T-cell (primary cell): ENCODE measurements around the gene PROX1. TPM values are rescaled to one million over a fixed set of nuclear protein-coding genes. Genes with fewer than 3 reads are reported as not detected.

Experiments used
- ATAC-seq, 4 experiments: fragments of 200-7000 bp in 3 of 4; fragments of 150-1000 bp in 1 of 4; cut with Tn5 transposase; replicated peaks in 1 of 4; 1 replicate in 3 of 4; 2 replicates in 1 of 4; pipeline ENCODE4 v1.10.0; 2021; ENCODE audit warnings: moderate library complexity in 3 of 4, mild to moderate bottlenecking in 2 of 4, moderate number of reproducible peaks in 1 of 4
- CTCF ChIA-PET, 2 donors: fragments of 300-600 bp; sonication (Branson Sonifier 250); formaldehyde crosslinking; loops; one replicate each; lab custom pipeline; 2022; ENCODE audit warnings: antibody characterized with exemption in 2 of 2; lab: Charles Lee
- POLR2A ChIA-PET, 2 donors: fragments of 300-600 bp; sonication (Branson Sonifier 250); formaldehyde crosslinking; loops; one replicate each; lab custom pipeline; 2022; ENCODE audit warnings: antibody characterized with exemption in 2 of 2; lab: Charles Lee
- DNase-seq, 35 experiments: peaks; one replicate each; pipeline versions ENCODE4 v3.0.0 to v3.0.0-alpha.2; 2013 to 2023
- H3K27ac ChIP-seq: one replicate; pipeline ENCODE4 v1.5.1; 2013; ENCODE audit warnings: low read length
- H3K27me3 ChIP-seq, 2 experiments: replicated peaks in 1 of 2; 1 replicate in 1 of 2; 2 replicates in 1 of 2; pipeline versions ENCODE4 v1.6.1 to v1.7.0; 2013; ENCODE audit warnings: low read length in 1 of 2, mixed read lengths in 1 of 2; ENCODE audit not compliant: control insufficient read depth in 2 of 2, insufficient read depth in 2 of 2; ENCODE audit errors: extremely low read depth in 1 of 2
- H3K36me3 ChIP-seq, 2 donors: 1 replicate in 1 of 2; 2 replicates in 1 of 2; pipeline versions ENCODE4 v1.6.1 to v1.7.0; 2013; ENCODE audit warnings: low read length in 1 of 2; ENCODE audit not compliant: control insufficient read depth in 2 of 2, insufficient read depth in 1 of 2; ENCODE audit errors: extremely low read depth in 1 of 2
- H3K4me1 ChIP-seq, 2 experiments: 1 replicate in 1 of 2; 2 replicates in 1 of 2; pipeline versions ENCODE4 v1.6.1 to v1.7.0; 2013; ENCODE audit warnings: low read length in 2 of 2, mixed read lengths in 1 of 2; ENCODE audit not compliant: insufficient read depth in 2 of 2, control insufficient read depth in 1 of 2; ENCODE audit errors: extremely low read depth in 1 of 2
- H3K4me3 ChIP-seq, 2 donors: 1 replicate in 1 of 2; 2 replicates in 1 of 2; pipeline versions ENCODE4 v1.5.1 to v1.7.0; 2013; ENCODE audit warnings: mild to moderate bottlenecking in 2 of 2, low read length in 1 of 2, moderate library complexity in 1 of 2; ENCODE audit not compliant: control insufficient read depth in 1 of 2; ENCODE audit errors: extremely low read depth in 1 of 2
- H3K9me3 ChIP-seq: 2 replicates; pipeline ENCODE4 v1.7.0; 2013
- H3K27ac Mint-ChIP-seq, 2 donors: one replicate each; pipeline ENCODE4 v1.8.0; 2020 to 2021; ENCODE audit warnings: mild to moderate bottlenecking in 2 of 2, mixed read lengths in 2 of 2
- H3K27me3 Mint-ChIP-seq, 2 donors: one replicate each; pipeline ENCODE4 v1.8.0; 2021 to 2022; ENCODE audit warnings: mixed read lengths in 2 of 2
- H3K36me3 Mint-ChIP-seq: one replicate; pipeline ENCODE4 v1.8.0; 2021; ENCODE audit warnings: mixed read lengths
- H3K4me1 Mint-ChIP-seq, 3 donors: one replicate each; pipeline ENCODE4 v1.8.0; 2020 to 2022; ENCODE audit warnings: mixed read lengths in 3 of 3, mild to moderate bottlenecking in 1 of 3
- H3K4me3 Mint-ChIP-seq, 3 donors: one replicate each; pipeline ENCODE4 v1.8.0; 2020 to 2022; ENCODE audit warnings: mild to moderate bottlenecking in 3 of 3, mixed read lengths in 3 of 3, moderate library complexity in 3 of 3
- H3K9me3 Mint-ChIP-seq, 3 donors: one replicate each; pipeline ENCODE4 v1.8.0; 2020 to 2022; ENCODE audit warnings: mixed read lengths in 3 of 3
- WGBS: methylation state at CpG from one replicate; pipeline ENCODE4 v1.1.5; 2013; ENCODE audit warnings: missing lambda C conversion rate; ENCODE audit not compliant: insufficient coverage; 5-methylcytosine and 5-hydroxymethylcytosine counted together
- total RNA-seq, 35 experiments: library from RNA in 6 of 35; stranded (reverse) in 6 of 35; fragments of 120-200 nt in 1 of 35; gene quantifications; one replicate each; pipeline versions ENCODE4 v1.2.1 to v1.2.4 and lab custom pipeline; 2013 to 2026

PROX1 gene
- total RNA-seq, 5 donors from 2014 or later (not counting 1 experiment from before 2014, with no cell fraction given), result 0.22 to 0.75 (median 0.29) TPM; not detected in 1

DNA sequence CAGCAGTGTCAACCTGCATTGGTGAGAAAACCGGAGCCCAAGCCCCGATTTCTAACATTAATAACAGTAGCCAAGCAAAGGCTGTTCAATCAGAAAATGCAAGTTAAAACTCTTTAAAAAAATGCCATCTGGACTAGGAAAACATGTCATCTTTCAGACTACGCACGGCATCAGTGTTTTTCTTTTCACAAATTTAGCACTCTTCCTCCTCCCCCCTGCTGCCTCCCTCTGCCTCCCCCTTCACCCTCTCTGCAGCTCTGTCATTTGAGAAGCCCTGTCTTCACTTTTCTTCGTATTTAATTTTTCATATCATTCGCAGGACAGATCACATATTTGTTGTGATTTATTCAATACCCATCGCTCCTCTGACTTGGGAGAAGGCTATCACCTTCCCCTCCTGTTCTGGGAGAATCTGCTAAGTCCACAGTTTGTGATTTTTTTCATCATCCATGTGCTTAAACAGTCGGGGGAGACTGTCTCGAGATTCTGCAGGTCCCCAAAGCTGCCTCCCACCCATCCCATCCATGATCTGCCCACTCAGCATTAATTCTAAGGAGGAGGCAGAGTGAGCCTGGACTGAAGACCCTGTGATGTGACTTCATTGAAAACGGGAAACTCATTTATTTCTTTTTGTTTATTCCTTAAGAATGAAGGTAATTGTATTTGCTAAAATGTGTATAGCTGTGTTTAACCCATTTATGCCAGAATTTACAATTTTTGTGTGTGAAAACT, 84.8 kb downstream of the PROX1 start:
- ATAC-seq (no peak), DNase-seq (no peak)
- peaks cover 14 to 22% of the 10 kb centered on the region in 2 donors for H3K27me3 Mint-ChIP-seq
- H3K27ac Mint-ChIP-seq, result no peak overlapping the region
- Histone ChIP-seq H3K27me3 (peaks cover 2 to 6% of the 10 kb centered on the region in 2 experiments), H3K27ac (no peak overlapping the region), H3K4me1 (no peaks in the 10 kb centered on the region), H3K9me3 (no peaks in the 10 kb centered on the region), H3K4me3 (no peak overlapping the region), H3K36me3 (no peaks in the 10 kb centered on the region)
- peaks cover 0 to 4% (median 0%) of the 10 kb centered on the region in 3 donors for H3K9me3 Mint-ChIP-seq
- 93% methylated on average over 4 of the region's 10 CpGs for WGBS
- no peaks in the 10 kb centered on the region for H3K36me3 Mint-ChIP-seq
- H3K4me1 Mint-ChIP-seq, result no peaks in the 10 kb centered on the region
- no peak overlapping the region for H3K4me3 Mint-ChIP-seq
- ChIA-PET CTCF (no interaction called here), POLR2A (interaction anchor here in 1 of 2 donors (0.5 kb wide), 1 partner anchor 100 kb away, joined by 3 read pairs; no protein-coding TSS in a partner anchor)

DNA sequence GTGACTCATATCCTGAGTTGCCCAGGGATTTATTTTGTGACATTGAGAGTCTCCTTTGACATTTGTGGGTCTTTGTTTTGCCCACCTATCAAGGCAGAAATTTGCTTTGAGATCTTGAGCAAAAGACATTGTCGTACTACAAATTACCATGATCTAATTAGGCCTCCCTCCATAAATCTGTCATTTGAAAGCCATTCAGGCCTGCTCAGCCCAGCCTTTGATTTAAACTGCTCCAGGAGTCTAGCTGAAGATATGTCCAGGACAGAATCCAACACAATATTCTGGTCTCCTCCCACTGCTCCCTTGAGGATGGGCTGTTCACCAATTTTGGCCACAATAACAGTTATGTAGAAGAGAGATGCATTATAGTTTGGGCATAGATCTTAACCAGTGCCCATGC, 86.7 kb downstream of the PROX1 start:
- DNase-seq (no peak), ATAC-seq (no peak)
- no peak overlapping the region for H3K4me3 Mint-ChIP-seq
- H3K9me3 Mint-ChIP-seq, result peaks cover 0 to 4% (median 0%) of the 10 kb centered on the region in 3 donors
- H3K27ac ChIP-seq, result no peak overlapping the region
- H3K4me1 ChIP-seq, result no peaks in the 10 kb centered on the region
- H3K9me3 ChIP-seq, result no peaks in the 10 kb centered on the region
- WGBS, result 75% methylated on average over 1 of the region's 1 CpG
- H3K4me3 ChIP-seq, result no peak overlapping the region
- peaks cover 2 to 6% of the 10 kb centered on the region in 2 experiments for H3K27me3 ChIP-seq
- H3K27ac Mint-ChIP-seq, result no peak overlapping the region
- POLR2A ChIA-PET, result no interaction called here
- CTCF ChIA-PET, result no interaction called here
- H3K36me3 Mint-ChIP-seq, result no peaks in the 10 kb centered on the region
- H3K36me3 ChIP-seq, result no peaks in the 10 kb centered on the region
- H3K4me1 Mint-ChIP-seq, result no peaks in the 10 kb centered on the region
- H3K27me3 Mint-ChIP-seq, result peaks cover 12 to 19% of the 10 kb centered on the region in 2 donors

DNA sequence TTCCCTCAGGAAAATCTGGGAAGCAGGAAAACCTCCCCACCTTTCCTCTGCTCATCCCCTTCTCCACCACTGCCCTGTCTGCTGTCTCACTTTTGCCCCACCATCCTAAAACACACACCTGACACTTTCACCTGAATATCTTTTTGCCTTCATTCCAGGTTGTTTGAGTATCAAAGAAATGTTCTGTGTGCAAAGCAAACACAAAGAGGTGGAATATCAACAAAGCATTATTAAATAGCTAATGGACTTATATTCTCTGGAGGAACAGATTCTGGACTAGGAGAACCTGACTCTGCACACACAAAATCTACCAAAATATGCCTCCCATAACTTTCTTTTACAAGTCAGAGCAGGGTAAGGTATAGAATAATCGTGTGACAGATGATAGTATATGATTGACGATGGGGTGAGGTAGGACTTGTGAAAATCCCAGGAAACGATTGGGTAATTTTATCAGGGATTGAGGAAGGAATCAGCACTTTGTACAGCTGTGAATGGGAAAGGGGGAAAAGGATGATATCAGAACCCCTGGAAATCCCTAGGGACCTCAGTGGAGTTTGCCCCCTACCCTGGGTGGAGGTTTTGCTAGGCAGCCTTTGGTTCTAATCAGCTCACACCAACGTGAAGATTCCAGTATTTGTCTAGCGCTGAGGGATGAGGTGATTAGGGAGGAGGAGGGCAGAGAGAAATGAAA, 87.7 kb downstream of the PROX1 start:
- DNase-seq (no peak), ATAC-seq (no peak)
- H3K27me3 ChIP-seq, result peaks cover 2 to 6% of the 10 kb centered on the region in 2 experiments
- no peaks in the 10 kb centered on the region for H3K36me3 Mint-ChIP-seq
- H3K4me1 Mint-ChIP-seq, result no peaks in the 10 kb centered on the region
- H3K27ac ChIP-seq, result no peak overlapping the region
- H3K4me1 ChIP-seq, result no peaks in the 10 kb centered on the region
- H3K36me3 ChIP-seq, result no peaks in the 10 kb centered on the region
- H3K27me3 Mint-ChIP-seq, result peaks cover 12 to 18% of the 10 kb centered on the region in 2 donors
- ChIA-PET POLR2A (no interaction called here), CTCF (no interaction called here)
- 71% methylated on average over 5 of the region's 5 CpGs for WGBS
- H3K9me3 Mint-ChIP-seq, result peaks cover 0 to 4% (median 3%) of the 10 kb centered on the region in 3 donors
- H3K4me3 ChIP-seq, result no peak overlapping the region
- H3K9me3 ChIP-seq, result no peaks in the 10 kb centered on the region
- no peak overlapping the region for H3K4me3 Mint-ChIP-seq
- no peak overlapping the region for H3K27ac Mint-ChIP-seq

DNA sequence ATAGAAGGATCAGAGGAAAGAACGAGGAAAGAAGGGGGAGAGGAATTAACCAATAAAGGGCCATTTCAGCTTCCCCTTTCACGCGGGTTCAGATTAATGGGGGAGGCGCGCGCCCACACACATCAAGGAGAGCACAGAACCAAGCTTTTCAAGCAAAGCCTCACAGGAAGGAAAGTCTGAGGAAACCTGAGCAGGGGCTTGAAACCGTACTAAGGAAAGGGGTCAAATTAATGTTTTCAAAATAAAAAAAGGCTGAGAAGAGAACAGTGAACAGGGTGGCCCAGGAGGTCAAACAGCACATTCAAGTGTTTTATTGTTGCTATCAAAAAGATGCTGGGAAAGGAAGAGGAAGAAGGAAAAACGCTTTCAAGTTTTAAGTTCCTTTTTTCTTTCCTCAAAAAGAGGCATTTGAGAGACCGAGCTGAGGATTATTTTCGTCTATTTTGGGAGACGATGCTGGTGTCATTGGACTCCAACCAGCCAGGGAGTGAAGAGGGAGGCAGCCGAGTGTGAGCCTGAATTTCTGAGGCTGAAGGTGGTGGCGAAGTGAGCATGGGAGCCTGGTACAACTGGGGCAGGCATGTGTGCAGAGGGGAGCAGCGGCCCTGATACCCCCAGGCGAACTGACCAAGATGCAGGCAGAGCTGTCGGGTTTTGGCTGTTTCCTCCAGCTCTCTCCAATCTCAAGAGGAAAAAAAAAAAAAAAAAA, 88.4 kb downstream of the PROX1 start:
- POLR2A ChIA-PET, result no interaction called here
- ATAC-seq, result no peak
- Mint-ChIP-seq H3K4me1 (no peaks in the 10 kb centered on the region), H3K9me3 (peaks cover 0 to 4% (median 3%) of the 10 kb centered on the region in 3 donors), H3K27ac (no peak overlapping the region), H3K36me3 (no peaks in the 10 kb centered on the region), H3K4me3 (no peak overlapping the region), H3K27me3 (peaks cover 12 to 15% of the 10 kb centered on the region in 2 donors)
- Histone ChIP-seq H3K4me1 (no peaks in the 10 kb centered on the region), H3K27me3 (peaks cover 2 to 6% of the 10 kb centered on the region in 2 experiments), H3K4me3 (no peak overlapping the region), H3K9me3 (no peaks in the 10 kb centered on the region), H3K27ac (no peak overlapping the region), H3K36me3 (no peaks in the 10 kb centered on the region)
- CTCF ChIA-PET, result no interaction called here
- WGBS, result 62% methylated on average over 3 of the region's 16 CpGs
- no peak for DNase-seq

DNA sequence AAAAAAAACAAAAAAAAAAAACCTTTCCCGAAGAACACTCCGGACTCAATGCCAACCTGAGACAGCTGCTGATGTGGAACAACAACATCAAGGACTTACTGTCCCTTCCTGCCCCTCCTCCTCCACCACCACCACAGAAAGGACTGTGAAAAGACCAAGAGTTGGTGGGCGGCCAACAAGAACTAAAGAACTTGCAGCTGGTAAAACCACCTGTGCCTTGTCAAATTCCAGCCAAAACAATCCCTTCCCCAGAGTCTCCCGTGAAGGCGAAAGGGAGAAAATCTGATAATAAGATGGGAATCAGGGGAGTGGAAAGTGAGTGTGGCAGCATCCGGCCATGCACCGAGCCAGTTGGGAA, 88.9 kb downstream of the PROX1 start:
- ChIA-PET CTCF (no interaction called here), POLR2A (no interaction called here)
- DNase-seq (no peak), ATAC-seq (no peak)
- whole genome bisulfite sequencing, result 100% methylated on average over 2 of the region's 7 CpGs
- no peaks in the 10 kb centered on the region for H3K4me1 ChIP-seq
- no peaks in the 10 kb centered on the region for H3K36me3 ChIP-seq
- no peaks in the 10 kb centered on the region for H3K9me3 ChIP-seq
- H3K27ac Mint-ChIP-seq, result no peak overlapping the region
- peaks cover 2 to 6% of the 10 kb centered on the region in 2 experiments for H3K27me3 ChIP-seq
- peaks cover 0 to 4% (median 3%) of the 10 kb centered on the region in 3 donors for H3K9me3 Mint-ChIP-seq
- H3K36me3 Mint-ChIP-seq, result no peaks in the 10 kb centered on the region
- no peak overlapping the region for H3K4me3 ChIP-seq
- no peak overlapping the region for H3K4me3 Mint-ChIP-seq
- no peak overlapping the region for H3K27ac ChIP-seq
- H3K27me3 Mint-ChIP-seq, result peaks cover 9 to 15% of the 10 kb centered on the region in 2 donors
- no peaks in the 10 kb centered on the region for H3K4me1 Mint-ChIP-seq

DNA sequence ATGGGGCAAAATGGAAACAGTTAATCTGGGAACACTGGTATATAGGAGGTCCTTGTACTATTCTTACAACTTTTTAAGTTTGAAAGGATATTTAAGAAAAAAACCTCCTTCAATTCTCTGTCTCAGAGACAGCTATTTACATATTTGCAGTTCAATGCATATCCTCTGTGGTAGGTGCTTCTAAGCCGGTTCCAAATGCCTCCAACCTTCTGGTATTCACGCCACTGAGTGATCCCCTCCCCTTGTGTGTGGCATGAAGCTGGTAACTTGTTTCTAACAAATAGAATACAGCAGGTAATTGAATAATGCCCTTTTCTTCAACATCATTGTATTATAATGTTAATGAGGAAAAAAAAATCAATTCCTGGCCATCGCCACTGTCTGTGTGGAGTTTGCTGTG, 91.2 kb downstream of the PROX1 start:
- 100% methylated on average over 1 of the region's 3 CpGs for WGBS
- CTCF ChIA-PET, result no interaction called here
- no peak overlapping the region for H3K4me3 ChIP-seq
- Mint-ChIP-seq H3K36me3 (no peaks in the 10 kb centered on the region), H3K4me1 (no peaks in the 10 kb centered on the region), H3K27ac (no peak overlapping the region), H3K9me3 (peaks cover 0 to 3% (median 0%) of the 10 kb centered on the region in 3 donors), H3K4me3 (no peak overlapping the region), H3K27me3 (peaks cover 9 to 16% of the 10 kb centered on the region in 2 donors)
- H3K36me3 ChIP-seq, result no peaks in the 10 kb centered on the region
- no peak for DNase-seq
- H3K4me1 ChIP-seq, result no peaks in the 10 kb centered on the region
- no peaks in the 10 kb centered on the region for H3K9me3 ChIP-seq
- POLR2A ChIA-PET, result no interaction called here
- peaks cover 2 to 6% of the 10 kb centered on the region in 2 experiments for H3K27me3 ChIP-seq
- H3K27ac ChIP-seq, result no peak overlapping the region
- ATAC-seq, result no peak
